NCI-H1048 (cell line): ENCODE data around the gene HES6.
A peak's percentile ranks its signal among the peaks of the same experiment; 100 is the strongest.

Experiments used
- DNase-seq: peaks from one replicate; lab custom pipeline; 2025; lab: John Stamatoyannopoulos, UW

HES6 gene, protein sequence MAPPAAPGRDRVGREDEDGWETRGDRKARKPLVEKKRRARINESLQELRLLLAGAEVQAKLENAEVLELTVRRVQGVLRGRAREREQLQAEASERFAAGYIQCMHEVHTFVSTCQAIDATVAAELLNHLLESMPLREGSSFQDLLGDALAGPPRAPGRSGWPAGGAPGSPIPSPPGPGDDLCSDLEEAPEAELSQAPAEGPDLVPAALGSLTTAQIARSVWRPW

GRCh38 chr2:238239863-238240756, at the start of gene HES6:
Gene HES6, minus strand, starts transcription at chr2:238240038. Its CDS starts 133 bp downstream, at chr2:238239905.
- DNase-seq, result peak; percentile 75

DNA sequence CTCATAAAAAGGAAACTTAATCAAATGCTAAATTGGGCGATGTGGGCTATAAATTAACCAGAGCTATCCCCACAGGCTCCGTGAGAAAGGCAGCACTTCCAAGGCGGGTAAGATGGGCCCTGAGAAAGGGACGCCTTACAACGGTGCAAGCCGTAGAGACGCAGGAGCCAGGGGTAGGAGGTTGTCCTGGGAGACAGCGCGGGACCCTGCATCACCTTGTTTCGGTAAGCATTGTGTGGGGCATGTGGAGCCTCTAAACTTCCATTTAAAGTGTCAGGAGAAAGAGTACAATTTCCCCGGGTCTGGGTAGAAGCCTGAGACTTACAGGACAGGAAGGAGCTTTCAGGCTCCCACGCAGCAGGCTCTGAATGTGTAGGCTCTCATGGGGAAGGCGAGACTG, 49.7 kb upstream of the HES6 start:
- DNase-seq, result no peak

GRCh38 chr2:238288650-238289573, 49.1 kb upstream of the HES6 start:
- peak; percentile 97 for DNase-seq

GRCh38 chr2:238287737-238288649, 48.2 kb upstream of the HES6 start, which contains the start of gene PER2:
Gene PER2, minus strand, starts transcription at chr2:238288610. Its CDS starts 10,674 bp downstream, at chr2:238277936.
- DNase-seq, result no peak

GRCh38 chr2:238286987-238287736, 47.3 kb upstream of the HES6 start:
- DNase-seq, result no peak

GRCh38 chr2:238286551-238286950, 46.7 kb upstream of the HES6 start:
- no peak for DNase-seq

GRCh38 chr2:238286095-238286494, 46.3 kb upstream of the HES6 start:
- DNase-seq, result no peak

- peak; percentile 78 for DNase-seq
Measured at GRCh38 chr2:238285653-238286082, 45.8 kb upstream of the HES6 start.

DNA sequence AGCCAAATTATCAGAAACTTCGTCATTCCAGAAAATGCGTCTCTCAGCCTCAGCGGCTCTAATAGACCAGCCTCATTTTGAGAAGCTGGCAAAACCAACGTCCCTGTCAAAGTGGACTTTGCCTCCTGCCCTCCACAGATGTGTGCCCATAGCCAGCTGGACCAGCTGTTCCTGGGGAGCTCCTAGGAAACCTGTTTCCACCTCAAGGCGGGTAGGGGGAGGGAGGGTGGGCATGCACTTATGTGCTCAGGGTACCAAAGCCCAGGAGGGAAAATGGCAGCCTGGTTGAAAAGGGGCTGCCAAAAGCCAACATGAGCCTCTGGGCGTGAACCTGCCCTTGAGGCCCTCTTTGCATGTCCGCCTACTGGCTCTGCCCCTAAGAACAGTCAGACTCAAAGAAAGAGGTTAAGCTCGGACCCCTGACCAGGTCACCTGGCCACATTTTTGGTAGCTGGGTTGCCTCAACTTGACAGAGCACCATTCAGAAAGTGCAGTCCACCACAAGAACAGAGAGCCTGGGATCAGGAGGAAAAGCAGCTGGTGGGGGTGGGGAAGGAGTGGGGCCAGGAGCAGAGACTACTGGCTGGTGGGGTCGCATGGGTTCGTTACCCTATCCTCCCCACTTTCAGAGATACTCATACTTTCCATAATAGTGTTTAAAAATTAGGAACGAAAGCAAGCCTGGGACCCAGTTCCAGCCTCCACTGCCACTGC, 45.1 kb upstream of the HES6 start:
- DNase-seq, result no peak

GRCh38 chr2:238282861-238283738, 43.3 kb upstream of the HES6 start:
- no peak for DNase-seq

DNA sequence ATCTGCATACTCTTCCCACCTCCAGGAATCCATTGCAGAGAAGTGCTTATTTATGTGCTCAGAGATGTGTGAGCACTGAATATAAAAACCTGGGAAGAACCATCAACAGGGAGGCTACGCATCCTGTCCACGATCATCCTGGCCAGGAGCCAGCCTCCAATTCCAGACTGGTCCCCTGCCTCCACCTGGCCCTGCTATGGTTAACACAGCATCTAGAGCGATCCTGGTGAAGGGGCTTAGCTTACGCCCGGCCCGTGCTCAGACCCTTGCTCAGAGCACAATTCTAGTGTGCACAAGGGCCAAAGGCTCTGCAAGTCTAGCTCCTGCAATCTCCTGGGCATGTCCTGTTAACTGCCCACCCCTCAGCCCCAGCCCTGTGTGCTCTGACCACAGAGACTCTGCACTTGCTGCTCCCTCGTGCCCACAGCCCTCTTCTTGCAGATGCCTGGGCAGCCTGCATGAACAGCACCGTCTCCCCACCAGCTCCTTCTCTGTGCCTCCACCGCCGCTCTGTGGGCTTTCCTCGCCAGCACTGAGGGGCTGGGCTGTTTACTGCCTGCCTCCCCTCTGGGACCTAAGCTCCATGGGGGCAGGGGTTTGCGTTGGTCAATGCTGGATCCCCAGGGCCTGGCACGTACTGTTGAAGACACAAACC, 42.1 kb upstream of the HES6 start:
- no peak for DNase-seq

DNA sequence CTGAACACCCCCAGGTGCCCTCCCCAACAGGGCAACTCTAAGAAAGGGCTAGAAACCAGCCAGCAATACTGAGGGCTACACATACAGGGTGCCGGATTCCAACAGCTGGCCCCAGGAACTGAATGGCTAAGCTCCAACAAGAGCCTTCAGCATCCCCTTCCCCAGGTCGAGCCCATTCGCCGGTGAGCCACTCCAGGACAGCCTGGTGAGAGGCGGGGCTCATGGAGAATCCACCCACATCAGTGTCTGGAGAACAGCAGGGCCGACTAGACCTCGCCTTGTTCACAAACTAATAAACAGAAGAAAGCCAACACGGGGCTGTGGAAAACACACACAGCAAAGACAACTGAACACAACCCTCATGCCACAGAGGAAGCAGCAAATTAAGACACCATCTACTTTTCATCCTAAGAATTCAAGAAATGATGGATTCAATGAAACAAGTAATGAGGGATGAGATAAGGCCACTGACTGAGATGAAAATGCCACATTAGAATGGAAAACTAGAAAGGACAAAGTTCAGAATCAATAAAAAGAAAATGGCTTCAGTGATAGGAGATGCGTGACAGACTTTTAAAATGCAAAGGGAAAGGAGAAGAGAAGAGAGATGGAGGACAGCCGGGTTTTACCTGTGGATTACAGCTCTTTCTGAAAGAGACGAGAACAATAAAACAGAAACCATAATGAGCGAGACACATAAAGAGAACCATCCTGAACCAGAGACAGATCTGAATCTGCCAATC, 40.4 kb upstream of the HES6 start:
- no peak for DNase-seq

GRCh38 chr2:238279324-238279682, 39.5 kb upstream of the HES6 start:
- no peak for DNase-seq

GRCh38 chr2:238278626-238279323, 38.9 kb upstream of the HES6 start:
- no peak for DNase-seq

GRCh38 chr2:238277695-238278094, 37.9 kb upstream of the HES6 start:
- DNase-seq, result no peak

DNA sequence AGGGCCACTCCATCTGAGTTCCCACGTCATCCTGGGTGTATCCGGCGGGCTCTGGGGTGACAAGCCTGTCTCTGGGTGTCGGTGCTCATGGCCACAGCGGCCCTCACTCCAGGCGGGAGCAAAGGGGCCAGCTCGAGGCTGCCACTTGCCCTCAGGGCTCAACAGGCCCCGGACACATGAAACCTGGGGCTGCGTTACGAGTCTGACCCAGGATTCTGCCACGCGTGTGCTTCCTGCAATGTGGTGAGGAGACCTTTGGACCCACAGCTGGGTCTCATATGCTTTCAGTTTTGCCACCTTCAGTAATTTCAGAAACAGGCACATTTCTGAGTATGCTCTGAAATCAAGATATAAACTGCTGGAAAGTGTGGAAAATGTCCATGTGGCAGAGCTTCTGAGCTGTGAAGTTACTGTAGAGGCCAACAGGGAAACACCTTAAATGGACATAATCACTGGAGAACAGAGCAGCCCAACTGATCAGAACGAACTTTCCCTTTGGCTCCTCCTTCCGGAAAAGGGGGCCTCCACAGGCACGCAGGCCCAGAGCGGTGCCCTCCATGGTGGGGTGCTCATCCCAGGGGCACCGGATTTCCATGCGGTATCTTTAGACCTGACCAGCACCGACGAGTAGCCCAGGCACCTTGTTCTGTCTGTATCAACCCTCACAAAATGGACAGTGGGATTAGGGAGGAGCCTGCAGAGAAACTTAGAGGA, 34.5 kb upstream of the HES6 start:
- DNase-seq, result no peak
